HG03039 (cell line): Measurements from ENCODE around the gene MCIDAS.
A peak's percentile ranks its signal among the peaks of the same experiment; 100 is the strongest.

Experiments used
- ATAC-seq: cut with Tn5 transposase; IDR thresholded peaks from one replicate; pipeline ENCODE4 v1.9.1; 2021; ENCODE audit warnings: mild to moderate bottlenecking, moderate library complexity; ENCODE audit not compliant: unreplicated experiment

MCIDAS gene

DNA sequence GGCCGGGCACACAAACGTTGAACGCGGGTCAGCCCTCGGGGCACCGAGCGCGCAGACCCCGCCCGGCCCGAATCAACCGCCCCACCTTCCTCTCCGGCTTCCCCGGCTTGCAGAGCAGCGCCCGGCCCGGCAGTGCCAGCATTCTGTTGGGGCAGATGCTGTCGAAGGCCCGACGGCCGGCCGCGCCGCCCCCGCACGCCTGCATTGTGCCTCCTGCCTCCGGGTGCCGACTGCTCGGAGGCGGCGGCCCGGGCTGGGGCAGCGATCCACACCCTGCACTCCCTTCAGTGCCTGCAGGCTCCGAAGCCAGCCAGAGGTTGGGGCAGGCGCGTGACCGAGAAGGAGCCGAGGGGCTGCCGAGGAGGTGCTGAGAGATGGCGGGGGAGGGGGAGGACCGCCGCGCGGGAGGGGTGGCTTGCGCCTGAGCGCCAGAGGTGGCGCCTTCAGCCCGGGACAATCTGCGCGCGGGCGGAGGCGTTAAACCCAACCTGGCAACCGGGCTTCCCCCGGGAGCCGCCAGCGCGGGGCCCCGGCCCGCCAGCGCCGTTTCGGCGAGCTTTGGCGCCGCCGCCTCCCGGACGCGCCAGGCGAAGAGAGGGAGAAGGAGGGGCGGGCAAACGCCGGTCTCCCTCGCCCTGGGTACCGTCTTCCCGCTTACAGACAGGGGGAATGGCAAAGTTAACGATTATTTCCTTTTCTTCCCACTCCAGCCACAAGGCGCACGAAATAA is at the start of gene MCIDAS:
Gene MCIDAS (minus strand): TSS at position 382 of the 730 bp plus-strand sequence. CDS start 177 bp downstream, at position 205.
- ATAC-seq = no peak

GRCh38 chr5:55276771-55277170 is 49.7 kb upstream of the MCIDAS start:
- ATAC-seq = no peak

DNA sequence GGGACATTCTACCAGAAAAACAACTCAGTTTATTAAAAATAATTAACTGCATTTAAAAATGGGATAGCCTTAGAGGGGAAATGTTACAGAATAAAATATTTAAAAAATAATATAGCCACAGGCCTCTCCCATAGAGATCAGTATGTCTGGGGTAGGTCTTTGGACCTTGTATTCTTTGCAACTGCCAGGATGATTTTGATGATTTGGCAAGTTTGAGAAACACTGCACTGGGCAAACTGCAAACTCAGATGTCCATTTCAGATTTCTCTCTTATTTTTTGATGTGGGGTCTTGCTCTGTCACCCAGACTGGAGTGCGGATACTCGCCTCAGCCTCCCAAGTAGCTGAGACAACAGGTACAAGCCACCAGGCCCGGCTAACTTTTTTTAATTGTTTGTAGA is 31.2 kb upstream of the MCIDAS start:
- no peak for ATAC-seq

GRCh38 chr5:55254802-55255201 is 27.7 kb upstream of the MCIDAS start:
- ATAC-seq = no peak

DNA sequence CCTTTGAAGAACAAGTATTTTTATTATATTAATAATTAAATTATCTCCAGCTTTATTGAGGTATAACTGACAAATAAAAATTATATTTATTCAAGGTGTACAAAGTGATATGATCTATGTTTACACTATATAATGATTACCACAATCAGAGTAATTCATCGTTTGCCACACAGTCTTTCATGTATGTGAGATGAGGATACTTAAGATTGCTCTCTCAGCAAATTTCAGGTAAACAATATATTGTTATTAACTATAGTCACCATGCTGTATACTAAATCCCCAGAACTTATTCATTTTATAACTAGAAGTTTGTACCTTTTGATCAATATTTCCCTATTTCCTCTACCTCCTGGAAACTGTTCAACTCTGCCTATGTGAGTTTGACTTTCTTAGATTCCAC is 22.9 kb upstream of the MCIDAS start:
- ATAC-seq = no peak

DNA sequence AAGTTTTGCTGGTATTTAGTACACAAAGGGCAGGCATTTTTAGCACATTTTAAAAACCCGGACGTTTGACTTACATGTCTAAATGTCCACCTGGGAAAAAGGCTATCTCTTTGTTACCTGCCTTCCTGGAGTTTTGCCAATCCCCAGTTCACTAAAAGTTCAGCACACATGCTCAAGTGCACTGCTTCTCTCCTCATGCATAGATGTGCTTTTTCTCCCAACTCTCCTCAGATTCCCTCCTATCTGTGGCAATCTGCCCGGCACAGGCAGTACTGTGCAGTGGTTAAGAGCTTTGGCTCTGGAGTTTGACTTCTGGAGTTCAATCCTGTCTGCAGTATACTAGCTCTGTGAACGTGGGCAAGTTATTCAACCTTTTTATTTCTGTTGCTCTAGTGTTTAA is 14.6 kb upstream of the MCIDAS start:
- ATAC-seq = no peak

- ATAC-seq = no peak
Measured at GRCh38 chr5:55236800-55237199, 9.7 kb upstream of the MCIDAS start.

GRCh38 chr5:55234121-55234700 is 7.1 kb upstream of the MCIDAS start:
- no peak for ATAC-seq

- ATAC-seq = peak; percentile 59
Measured at GRCh38 chr5:55232985-55233928, 6.1 kb upstream of the MCIDAS start, which contains the start of gene CCNO. Gene CCNO, minus strand, starts transcription at chr5:55233608. Its CDS starts 85 bp downstream, at chr5:55233523.

- ATAC-seq = no peak
Measured at GRCh38 chr5:55232271-55232984, 5.3 kb upstream of the MCIDAS start.

DNA sequence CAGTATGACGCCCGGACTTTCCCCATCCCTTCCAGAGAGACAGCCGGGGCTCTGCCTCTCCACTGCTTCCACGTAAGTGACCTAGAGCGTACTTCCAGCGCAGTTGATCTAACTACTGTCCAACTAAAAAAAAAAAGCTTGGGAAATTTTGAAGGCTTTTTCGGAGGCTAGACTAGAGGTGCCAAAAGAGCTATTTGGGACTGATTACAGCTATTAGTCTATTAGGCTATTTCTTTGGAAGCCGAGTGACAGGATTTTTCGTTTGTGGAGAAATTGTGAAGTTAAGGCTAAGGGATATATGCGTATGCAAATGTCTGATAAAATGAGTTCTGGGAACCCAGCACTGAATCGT is 4.8 kb upstream of the MCIDAS start:
- no peak for ATAC-seq

DNA sequence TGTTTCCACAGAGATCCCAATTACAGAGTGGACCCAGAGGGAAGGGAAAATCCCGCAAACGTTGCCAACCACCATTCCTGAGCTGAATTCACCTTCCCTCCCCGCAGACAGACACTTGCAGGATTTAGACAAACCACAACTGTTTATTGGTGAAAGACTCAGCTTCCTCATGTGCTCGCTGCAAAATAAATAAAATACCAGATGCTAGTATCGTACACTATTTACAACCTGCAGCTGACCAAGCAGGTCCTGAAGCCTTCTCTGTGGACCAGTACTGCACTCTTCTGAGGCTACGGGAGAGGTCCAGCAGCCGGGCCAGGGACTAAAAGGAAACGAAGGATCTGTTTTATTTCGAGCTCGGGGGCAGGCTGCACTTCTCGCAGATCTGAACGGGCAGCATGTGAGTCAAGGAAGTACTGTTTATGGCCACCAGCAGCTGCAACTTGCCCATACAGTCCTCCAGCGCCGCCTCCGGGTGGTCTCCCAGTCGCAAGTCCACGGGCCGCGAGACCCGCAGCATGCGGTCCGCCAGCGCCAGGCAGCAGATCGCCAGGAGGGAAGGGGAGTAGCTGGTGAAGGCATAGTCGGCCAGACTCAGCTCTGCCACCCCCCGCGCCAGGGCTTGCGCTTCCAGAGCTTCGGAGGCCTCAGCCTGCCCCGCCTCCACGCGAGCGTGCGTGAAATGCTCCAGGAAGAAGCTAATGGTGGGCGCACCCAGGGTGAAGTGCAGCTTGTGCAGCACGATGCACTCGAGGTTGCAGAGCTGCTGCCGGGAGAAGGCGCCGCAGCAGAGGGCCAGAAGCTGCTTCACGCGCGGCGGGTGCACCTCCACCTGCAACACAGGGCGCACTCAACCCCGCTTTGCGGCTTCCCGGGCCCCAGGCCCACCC is 4.2 kb upstream of the MCIDAS start:
- no peak for ATAC-seq

- no peak for ATAC-seq
Measured at GRCh38 chr5:55230086-55230629, 3.0 kb upstream of the MCIDAS start.

DNA sequence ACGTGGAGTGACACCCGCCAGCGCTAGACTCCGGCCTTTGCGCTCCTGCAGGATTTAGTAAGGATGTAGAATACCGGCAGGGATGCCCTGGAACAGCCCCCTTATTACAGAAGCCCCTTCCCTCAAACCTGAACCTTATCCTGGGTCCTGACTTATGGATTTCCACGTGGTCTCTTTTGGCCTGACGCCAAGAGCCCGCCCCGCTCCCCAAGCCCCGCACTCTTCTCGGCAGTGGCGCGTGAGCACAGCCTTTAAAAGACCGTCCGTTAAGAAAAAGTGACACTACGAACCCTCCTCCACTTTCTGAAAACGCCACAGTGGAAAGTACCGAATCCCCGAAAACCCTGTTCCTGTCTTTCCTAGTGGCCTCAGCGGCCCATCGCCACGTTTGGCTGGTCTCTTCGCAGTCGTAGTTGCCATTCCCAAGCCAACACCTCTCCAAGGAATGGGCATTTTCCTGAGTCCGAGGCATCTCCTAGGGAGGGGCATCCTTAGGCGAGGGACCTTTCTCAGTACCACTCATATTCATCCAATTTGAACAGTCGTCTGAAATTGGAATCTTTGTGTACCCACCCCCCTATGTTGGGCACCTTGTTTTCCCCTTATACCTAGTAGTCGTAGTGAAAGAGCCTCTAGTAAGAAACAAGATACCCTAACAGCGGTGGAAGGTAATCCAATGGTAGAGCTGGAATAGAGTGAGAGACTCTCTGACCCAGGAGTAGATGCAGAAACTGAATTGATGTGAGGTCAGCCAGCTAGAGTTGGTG is 732 bp upstream of the MCIDAS start:
- no peak for ATAC-seq

GRCh38 chr5:55226027-55226933 is 835 bp downstream of the MCIDAS start:
- ATAC-seq = no peak

GRCh38 chr5:55225346-55225745 is 1.8 kb downstream of the MCIDAS start:
- ATAC-seq = no peak

DNA sequence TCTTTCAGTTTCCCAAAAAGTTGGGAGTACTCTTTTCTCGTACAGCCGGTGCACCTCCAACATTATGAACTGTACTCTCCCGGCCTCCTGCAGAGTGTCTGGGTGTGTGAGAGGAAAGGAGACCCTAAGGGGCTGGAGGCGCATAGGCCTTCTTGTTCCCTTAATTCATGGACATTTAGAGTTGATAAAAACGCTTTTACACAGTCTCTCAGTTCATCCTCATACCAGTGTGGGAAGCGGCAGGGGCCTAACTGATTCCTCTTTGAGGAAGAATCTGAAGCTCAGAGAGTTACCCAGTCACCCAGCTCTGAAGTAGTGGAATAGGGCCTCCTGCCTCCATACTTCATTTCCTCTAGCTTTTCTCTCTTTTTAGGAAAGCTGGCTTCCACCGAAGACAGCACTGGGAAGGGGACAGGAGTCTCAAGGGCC is 3.3 kb downstream of the MCIDAS start:
- ATAC-seq = no peak
